Activated T-cell treated with anti-CD3 and anti-CD28 coated beads, Interleukin-2, amount 50 U/mL, for 1 hour (primary cell): ENCODE data around the gene DTL.
A peak's percentile ranks its signal among the peaks of the same experiment; 100 is the strongest.
"Not testable (repeated sequence)": the region's sequence is repeated elsewhere in the genome, so short reads cannot be mapped to it uniquely, and the experiment has no call there.

ENCODE experiments used
- DNase-seq: peaks from one replicate; pipeline ENCODE4 v3.0.0-alpha.2; 2020

Gene DTL, protein sequence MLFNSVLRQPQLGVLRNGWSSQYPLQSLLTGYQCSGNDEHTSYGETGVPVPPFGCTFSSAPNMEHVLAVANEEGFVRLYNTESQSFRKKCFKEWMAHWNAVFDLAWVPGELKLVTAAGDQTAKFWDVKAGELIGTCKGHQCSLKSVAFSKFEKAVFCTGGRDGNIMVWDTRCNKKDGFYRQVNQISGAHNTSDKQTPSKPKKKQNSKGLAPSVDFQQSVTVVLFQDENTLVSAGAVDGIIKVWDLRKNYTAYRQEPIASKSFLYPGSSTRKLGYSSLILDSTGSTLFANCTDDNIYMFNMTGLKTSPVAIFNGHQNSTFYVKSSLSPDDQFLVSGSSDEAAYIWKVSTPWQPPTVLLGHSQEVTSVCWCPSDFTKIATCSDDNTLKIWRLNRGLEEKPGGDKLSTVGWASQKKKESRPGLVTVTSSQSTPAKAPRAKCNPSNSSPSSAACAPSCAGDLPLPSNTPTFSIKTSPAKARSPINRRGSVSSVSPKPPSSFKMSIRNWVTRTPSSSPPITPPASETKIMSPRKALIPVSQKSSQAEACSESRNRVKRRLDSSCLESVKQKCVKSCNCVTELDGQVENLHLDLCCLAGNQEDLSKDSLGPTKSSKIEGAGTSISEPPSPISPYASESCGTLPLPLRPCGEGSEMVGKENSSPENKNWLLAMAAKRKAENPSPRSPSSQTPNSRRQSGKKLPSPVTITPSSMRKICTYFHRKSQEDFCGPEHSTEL

DNA sequence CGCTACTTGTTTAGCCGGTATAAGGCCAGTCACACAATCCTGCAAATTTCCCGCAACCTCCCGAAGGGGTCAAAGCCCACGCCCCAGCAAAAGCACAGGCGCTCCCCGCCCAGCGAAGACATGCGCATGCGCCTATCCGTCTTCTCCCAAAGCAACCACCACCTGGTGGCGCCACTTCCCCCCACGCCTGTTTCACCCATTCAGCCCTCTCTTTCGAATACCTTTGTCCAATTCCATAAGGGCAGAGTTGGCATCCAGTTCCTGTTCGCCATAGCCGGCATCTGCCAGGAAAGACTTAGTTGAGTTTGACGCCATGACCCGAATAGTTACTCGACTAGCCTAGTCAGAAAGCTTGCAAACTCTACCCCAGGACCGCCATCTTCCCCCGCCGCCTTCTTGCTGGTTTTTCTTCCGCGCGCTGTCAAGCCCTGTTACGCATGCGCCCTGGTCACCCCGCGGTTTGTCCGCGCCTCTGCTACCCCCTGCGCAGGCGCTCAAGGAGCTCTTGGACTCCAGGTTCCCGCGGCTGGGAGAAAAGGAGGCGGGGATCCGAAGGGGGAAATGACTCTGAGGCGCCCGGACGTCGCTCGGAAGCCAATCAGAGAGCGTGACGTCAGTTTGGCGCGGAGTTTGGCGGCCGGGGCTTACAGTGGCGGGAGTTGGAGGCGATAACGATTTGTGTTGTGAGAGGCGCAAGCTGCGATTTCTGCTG is at the start of gene DTL, which contains the start of gene INTS7:
Gene DTL (plus strand): TSS at position 626 of the 712 bp plus-strand sequence. CDS start 143 bp downstream, outside the sequence.
Gene INTS7 (minus strand): TSS at position 435 of the 712 bp plus-strand sequence. CDS start 120 bp downstream, at position 315.
- peak; percentile 96 for DNase-seq

DNA sequence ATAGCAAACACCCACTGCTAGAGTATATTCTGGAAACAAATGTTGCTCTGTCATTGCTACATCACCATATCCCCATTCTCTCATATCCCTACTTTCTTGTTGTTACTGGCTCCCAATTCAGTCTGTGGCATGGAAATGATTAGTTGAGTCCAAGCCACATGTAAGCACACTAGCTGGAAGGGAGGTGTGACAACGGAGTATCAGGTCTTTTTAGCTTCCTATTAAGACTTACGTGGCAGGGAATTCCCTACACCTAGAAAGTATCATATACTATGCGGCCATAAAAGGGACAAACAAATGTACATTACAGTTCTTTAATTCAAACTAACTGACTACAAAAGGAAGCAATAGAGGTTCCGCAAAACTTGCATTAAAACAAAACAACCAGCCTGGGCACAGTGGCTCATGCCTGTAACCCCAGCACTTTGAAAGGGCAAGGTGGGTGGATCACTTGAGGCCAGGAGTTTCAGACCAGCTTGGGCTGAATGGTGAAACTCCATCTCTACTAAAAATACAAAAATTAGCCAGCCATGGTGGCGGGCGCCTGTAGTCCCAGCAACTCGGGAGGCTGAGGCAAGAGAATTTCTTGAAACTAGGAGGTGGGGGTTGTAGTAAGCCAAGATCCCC is 48.8 kb upstream of the DTL start:
- DNase-seq: no peak

DNA sequence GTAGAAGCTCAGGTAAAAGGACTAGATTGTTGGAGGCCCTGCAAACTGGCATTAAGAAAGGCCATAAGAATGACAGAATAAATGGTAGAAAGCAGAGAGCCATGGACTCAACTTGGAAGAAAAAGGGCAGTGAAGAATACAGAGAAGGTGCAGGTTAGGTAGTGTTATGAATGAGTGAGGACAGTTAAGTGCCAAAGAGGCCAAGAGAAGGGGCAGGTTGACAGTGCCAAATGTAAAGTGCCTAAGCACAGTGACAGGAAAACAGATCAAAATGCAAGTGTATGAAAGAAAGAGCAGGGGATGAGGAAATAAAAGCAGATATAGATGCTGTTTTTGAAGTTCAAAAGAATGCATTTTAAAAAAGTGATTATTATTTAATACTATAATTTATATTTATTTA is 43.9 kb upstream of the DTL start:
- DNase-seq: no peak

DNA sequence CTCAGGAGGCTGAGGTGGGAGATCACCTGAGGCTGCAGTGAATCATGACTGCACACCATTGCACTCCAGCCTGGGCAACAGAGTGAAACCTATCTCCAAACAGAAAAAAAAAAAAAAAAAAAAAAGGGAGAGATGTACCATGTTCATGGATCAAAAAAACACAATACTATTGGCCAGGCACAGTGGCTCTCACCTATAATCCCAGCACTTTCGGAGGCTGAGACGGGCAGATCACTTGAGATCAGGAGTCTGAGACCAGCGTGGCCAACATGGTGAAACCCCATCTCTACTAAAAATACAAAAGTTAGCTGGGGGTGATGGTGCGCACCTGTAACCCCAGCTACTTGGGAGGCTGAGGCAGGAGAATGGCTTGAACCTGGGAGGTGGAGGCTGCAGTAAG is 38.1 kb upstream of the DTL start:
- not testable (repeated sequence) for DNase-seq

DNA sequence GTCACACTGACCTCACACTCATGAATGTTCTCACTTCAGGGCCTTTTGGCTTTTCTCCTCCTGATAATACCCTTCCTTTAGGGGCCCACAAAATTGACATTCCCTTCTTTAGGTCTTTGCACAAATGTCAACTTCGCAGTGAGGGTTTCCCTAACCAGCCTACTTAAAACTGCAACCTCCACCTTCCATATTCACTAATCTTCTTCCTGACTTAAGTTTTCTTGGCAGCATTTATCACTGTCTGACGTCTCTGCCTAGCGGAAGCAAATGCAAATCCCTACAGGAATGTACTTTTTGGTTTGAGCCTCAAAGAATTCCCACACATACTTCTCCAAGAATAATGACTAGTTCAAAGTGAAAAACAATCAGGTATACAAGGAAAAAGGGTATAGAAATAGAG is 33.0 kb upstream of the DTL start:
- no peak for DNase-seq

DNA sequence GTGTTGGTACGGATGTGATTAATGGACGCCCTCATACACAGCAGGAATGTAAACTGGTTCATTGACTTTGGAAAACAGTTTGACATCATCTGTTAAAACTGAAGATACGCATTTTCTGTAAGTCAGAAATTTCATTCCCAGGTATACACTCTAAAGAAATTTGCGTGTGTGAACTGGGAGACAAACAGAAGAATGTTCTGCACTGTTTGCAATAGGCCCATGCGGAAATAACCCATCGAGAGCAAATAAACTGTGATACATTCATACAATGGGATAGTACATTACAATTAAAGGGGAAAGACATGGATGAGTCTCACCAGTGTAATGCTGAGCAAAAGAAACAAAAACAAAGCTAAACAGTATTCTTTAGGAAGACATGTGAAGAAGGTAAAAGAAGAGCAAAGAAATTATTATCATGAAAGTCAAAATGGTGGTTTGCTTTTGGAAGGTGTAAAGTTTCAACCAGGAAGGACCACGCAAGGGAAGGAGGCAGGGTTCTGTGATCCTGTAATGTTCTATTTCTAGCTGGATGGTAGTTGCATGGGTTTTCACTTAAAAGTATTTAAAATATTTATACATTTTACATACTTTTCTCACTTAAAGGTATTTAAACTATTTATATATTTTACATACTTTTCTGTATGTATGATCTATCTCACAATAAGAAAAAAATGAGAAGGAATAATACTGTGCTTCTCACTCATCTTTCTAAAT is 30.5 kb upstream of the DTL start:
- no peak for DNase-seq

DNA sequence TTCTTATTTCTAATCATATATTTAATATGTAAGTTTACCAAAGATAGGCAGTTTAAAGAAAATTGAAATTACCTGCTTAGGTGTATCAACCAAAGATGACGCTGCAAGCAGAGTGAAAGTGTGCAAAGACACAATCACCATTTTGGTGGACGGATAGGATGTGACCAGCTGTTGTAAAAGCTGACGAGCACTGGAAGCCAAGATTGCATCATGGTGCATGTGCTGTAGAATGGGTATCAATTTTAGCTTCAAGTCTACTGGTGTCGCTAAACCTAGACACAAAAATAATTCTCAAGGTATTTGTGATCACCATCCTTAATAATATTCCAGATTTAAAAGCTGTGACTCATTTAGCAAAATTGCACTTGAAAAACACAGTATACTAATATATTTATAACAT is 28.4 kb upstream of the DTL start:
- no peak for DNase-seq

DNA sequence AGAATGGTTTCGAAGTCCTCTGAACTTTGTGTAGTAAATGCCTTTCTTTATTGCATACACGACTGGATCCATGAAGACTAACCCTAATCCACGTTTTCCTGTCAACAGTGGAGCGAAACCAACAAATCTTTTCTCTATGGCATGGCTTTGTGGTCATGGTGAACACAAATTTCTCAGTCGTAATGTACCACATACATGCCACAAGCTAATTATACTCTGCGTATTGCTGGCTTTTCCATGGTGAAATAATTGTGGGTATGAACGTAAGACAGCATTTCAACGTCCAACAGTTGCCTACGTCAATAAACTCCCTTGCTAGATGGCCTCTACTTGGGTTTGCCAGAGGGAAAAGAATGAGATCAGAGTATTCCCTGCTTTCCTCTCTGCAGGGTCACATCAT is 27.7 kb upstream of the DTL start:
- DNase-seq: no peak

DNA sequence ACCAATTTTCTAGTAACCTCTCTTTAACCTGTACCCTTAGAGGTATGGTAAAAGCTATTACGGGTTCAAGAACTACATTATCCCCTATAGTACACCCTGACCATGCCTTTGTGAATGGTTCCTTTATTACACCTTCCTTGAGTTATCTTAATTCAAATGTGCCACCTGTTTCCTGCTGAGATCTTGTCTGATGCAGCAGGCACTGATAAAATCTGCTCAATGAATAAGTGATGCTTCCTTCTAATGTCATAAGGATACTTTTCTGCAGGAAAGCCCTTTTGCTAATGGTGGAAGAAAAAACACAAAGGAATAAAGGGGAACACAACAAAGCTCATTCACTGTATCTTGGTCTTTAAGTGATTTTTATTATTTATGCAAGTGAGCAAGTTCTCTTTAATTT is 26.0 kb upstream of the DTL start:
- DNase-seq: no peak

DNA sequence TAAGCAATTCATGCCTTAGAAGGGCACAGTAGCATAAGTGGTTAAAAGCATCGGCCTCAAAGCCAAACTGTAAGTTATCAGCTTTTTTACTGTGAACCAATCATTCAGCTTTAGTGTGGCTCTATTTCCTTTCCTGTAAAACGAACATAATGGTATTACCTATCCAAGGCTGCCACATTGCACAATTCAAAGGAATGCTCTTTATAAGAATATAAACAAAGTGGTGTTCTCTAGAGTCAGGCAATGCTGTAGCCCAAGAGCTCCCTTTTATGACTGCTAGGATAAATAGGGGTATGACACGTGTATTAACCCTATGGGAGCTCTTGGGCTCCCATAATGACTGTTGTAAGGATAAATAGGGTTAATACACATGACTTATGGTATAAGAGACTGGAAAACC is 25.5 kb upstream of the DTL start:
- DNase-seq: no peak

DNA sequence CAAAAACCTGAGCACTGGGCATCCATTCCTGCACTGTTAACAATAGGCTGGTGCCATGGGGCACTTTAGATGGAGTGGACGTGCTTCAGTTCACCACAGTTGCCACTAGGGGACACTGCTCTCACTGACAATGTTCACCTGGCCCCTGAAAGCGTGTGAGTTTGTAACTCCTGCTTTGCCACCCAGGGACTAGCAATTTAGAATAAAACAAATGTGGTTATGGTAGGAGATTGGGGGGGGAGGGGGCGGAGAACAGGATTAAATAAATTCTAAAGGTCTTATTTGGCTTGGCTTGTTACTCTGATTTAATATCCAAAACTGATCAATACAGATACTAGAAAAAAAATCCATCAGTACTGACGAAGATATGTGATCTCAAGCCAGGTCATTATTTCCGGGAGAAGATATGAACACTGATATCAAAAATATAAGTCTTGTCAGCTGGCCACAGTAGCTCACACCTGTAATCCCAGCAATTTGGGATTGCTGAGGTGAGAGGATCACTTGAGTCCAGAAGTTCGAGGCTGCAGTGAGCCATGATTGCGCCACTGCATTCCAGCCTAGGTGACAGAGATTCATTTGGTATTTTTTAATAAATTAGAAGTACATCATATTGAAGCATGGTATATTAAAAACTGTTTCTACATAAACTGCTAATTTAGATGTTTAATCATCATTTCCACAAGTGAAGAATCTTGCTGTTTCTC is 23.4 kb upstream of the DTL start:
- peak; percentile 60 for DNase-seq

DNA sequence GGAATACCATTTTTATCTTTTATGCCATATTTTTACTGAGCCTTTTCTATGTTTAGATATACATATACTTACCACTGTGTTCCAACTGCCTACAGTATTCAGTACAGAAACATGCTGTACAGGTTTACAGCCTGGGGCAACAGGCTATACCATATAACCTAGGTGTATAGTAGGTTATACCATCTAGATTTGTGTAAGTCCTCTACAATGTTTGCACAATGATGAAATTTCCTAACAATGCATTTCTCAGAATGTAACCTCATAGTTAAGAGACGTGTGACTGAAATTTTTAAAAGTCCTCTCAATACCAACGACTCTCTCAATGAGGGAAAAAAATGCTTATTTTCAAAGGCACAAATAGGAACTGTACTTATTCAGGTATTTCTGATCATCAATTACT is 21.9 kb upstream of the DTL start:
- DNase-seq: no peak

DNA sequence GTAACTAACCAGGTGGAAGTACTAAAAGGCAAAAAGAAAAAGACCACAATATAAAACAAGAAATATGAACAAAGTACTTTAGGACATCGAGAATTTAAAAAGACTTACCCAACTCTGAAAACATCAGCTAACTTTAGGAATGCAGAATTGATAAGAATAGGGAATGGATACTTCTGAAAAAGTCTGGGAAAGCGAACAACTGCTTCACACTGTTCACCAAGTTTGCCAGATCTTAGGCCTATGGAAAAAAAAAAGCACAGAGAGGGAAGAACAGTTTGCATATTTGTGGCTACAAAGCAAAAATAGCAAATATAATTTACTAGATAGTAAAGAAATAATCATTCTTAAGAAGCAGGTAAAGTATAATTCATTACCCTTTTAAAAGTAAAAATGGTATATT is 14.6 kb upstream of the DTL start:
- no peak for DNase-seq

DNA sequence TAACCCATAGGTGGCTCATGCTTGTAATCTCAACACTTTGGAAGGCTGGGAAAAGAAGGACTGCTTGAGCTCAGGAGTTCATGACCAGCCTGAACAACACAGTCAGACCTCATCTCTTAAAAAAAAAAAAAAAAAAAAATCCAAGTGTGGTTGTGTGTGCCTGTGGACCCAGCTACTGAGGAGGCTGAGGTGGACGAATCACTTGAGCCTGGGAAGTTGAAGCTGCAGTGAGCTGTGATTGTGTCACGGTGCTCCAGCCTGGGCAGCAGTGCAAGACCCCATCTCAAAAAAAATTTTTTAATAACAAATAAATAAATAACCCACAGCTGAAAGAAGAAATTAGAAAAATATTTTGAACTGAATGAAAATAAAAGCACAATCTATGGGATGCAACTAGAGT is 14.0 kb upstream of the DTL start:
- no peak for DNase-seq

DNA sequence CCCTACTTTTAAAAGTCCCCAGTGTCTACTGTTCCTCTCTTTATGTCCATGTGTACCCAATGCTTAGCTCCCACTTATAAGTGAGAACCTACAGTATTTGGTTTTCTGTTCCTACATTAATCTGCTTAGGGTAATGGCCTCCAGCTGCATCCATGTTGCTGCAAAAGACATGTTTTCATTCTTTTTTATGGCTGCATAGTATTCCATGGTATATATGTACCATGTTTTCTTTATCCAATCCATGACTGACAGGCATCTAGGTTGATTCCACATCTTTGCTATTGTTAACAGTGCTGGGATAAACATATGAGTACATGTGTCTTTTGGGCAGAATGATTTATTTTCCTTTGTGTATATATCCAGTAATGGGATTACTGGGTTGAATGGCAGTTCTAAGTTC is 12.6 kb upstream of the DTL start:
- DNase-seq: not testable (repeated sequence)

DNA sequence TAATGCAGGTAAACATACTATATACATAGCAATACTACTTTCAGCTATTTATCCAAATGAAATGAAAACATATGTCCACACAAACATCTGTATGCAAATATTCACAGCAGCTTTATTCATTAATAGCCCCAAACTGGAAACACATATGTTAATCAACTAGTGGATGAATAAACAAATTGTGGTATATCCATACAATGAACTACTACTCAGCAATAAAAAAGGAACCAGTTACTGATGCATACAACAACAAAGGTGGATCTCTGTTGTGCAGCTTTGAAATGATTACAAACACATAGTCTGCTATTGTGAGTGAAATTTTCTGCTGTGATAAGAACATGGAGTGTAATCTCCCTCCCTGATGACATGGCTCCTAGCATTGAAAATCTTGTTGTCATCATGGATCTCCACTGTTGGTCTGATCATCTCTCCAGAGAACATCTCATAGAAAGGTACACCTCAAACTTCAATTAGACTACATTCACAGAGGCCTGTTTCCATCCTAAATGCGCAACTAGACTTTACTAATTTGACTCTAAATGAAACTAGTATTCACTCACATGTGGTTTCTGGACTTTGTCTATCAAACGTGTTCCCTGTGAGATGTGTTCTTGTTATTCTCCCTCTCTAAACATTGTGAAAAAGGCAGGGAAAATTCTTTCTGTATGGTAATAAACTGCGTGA is 10.9 kb upstream of the DTL start:
- no peak for DNase-seq

DNA sequence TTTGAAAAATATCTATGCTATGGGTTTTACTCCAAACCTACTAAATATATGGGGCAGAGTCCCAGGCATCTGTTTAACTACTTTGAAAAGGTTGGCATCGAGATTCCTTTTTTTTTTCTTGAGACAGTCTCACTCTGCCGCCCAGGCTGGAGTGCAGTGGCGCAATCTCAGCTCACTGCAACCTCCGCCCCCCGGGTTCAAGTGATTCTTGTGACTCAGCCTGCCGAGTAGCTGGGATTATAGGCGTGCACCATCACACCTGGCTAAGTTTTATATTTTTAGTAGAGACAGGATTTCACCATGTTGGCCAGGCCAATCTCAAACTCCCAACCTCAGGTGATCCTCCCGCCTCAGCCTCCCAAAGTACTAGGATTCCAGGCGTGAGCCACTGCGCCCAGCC is 7.8 kb upstream of the DTL start:
- not testable (repeated sequence) for DNase-seq

DNA sequence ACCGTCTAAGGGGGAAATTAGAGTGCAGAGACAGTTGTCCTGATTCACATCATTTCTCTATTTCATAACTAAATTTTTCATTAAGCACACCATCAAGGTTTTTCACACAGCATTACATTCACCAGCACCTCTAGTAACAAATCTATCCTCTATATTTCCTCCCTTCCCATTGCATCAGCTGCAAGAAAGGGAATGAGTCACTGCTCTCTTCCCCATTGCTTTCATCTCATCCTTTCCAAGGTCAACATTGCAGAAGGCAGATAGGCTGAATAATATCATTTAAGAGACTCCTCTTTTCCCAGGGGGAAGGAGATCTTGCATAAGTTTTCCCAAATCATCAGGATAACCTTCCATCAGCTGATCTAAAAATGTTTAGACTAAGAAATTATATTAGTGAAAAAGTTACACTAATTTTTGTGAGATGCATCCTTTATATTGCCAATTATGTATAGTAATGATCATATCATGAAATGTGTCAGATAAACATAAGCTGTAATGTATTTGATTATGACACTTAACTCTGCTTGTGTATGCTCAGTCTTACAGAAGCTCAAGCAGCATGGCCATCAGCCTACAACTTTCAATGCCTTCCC is 4.5 kb upstream of the DTL start:
- DNase-seq: no peak

DNA sequence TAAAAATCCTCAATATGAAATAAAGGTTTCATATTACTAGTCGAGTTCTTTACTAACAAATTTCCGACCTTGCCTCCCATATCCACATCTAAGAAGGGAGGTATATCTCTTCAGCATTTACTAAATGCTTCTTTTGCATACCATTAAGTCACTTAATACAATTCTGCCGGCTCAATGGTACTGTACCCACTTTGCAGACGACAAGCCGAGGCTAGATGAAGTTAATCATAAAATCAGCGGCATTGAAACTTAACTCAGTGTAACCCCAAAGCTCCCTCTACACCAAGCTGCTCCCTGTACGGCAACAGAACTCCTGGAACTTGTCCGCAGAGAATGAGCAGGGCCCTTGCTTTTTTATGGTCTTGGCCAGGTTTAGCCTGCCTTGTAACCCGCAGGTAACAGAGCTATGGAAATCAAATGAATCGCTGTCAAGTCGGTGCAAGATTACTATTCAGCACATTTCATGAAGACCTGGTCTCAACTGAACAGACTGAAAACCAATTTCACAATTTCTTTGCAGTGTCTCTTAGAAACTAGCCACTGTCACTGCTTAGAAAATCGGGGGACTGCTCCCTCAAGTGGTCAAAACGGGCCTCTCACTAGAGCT is 929 bp upstream of the DTL start:
- no peak for DNase-seq
